ENCODE measurements around the gene MAGEB3.

Gene MAGEB3

GRCh38 chrX:30282527-30282926 is 52.1 kb downstream of the MAGEB3 start:
- no peak for DNase-seq

GRCh38 chrX:30283456-30284200 is 53.2 kb downstream of the MAGEB3 start:
- peak; percentile 20 for DNase-seq
